Inferior parietal cortex (tissue), 1 donor: ENCODE measurements around the gene CABLES2.

ENCODE experiments used
- DNase-seq: peaks from one replicate; pipeline ENCODE4 v3.0.0-alpha.2; 2016; ENCODE audit errors: extremely low spot score

The CABLES2 gene, protein sequence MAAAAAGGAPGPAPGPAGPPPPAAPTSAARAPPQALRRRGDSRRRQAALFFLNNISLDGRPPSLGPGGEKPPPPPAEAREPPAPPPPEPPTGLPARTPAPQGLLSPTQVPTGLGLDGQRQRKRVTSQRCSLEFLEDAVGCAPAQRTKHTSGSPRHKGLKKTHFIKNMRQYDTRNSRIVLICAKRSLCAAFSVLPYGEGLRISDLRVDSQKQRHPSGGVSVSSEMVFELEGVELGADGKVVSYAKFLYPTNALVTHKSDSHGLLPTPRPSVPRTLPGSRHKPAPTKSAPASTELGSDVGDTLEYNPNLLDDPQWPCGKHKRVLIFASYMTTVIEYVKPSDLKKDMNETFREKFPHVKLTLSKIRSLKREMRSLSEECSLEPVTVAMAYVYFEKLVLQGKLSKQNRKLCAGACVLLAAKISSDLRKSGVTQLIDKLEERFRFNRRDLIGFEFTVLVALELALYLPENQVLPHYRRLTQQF

DNA sequence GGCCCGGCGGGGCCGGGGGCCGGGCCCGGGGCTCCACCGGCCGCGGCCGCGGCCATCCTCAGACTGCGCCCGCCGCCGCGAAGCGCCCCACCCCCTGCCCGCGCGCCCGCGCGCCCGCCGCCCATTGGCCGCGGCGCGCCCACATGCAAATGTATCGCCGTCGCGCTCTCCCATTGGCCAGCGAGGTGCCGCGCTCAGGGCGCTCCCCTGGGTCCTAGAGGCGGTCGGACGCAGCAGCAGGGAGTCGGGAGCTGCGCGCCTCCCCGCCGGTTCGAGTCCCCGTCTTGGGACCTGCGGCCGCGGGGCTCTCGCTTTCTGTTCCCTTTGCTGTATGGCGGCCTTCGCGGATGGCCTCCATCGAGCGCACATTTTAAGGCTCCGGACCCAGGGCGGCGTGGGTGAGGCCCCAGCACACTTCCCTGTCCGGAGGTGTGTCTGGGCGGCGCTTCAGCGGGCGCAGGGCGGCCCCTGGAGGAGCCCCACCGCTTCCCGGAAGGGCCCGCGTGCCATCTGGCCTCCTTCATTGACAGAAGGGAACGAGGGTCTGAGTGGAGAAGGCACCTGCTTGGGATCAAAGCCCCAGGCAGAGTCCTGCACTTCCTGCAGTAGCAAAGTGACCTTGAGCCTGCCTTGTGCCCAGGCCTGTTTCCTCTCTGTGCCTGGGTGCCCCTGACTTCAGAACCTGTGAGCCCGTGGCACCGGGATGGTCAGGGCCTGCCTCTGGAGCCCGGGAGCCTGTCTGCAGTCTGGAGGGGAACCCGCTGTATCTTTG, at the start of gene CABLES2:
Gene CABLES2, minus strand, starts transcription at position 65 of the 772 bp plus-strand sequence. Its CDS starts 9 bp downstream, at position 56.
- peak; percentile 91 for DNase-seq

DNA sequence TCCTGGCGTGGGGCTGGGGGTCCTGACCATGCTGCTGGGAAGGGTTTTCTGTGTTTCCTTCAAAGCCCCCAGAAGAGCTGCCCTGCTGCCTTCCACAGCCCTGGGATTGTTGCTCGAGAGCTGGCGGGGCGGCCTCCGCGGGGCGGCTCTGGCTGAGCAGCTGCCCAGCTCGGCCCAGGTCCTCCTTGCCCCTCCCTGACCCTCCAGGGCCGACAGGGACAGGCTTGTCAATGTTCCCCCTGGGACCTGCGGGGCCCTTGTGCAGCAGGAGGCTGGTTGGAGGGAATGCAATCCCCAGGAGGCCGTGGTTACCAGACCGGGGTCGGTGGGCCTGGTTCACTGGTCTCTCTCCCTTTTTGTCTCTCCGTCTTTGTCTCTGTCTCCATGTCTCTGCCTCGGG, 48.8 kb upstream of the CABLES2 start:
- DNase-seq: no peak

DNA sequence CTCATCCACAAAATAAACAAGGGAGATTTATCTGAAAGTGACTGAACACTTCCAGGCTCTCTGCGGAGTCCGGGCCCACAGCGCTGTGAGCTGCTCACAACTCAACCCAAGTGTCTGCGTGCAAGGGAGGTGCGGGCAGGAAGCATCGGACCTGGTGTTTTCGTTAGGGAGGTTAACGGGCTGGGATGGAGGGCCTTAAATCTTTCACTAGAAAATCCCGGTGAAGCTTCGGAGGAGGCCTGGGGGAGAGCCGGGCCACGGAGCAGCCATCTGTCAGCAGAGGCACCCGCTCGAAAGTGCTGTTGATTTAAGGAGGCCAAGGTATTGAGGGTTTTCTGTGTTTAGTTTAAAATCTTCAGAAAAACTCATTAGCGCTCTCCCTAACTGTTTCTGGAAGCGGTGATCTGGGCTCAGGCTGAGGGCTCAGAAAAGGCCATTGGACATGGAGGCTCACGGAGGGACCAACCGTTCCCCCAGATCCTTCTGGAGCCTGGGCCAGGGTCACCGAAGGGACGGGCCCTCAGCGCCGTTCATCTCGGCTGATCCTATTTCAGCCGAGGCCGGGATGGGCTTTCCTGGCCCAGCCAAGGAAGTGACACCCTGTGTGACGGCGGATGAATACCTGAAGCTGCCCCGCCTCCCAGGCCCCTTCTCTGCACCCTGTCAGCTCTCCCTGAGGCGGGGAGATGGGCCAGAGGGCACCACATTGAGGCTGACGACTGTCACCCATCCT, 48.0 kb upstream of the CABLES2 start:
- no peak for DNase-seq

GRCh38 chr20:62453186-62453808, 46.2 kb upstream of the CABLES2 start:
- no peak for DNase-seq

- no peak for DNase-seq
These were observed 45.5 kb upstream of the CABLES2 start for GRCh38 chr20:62452475-62453095.

DNA sequence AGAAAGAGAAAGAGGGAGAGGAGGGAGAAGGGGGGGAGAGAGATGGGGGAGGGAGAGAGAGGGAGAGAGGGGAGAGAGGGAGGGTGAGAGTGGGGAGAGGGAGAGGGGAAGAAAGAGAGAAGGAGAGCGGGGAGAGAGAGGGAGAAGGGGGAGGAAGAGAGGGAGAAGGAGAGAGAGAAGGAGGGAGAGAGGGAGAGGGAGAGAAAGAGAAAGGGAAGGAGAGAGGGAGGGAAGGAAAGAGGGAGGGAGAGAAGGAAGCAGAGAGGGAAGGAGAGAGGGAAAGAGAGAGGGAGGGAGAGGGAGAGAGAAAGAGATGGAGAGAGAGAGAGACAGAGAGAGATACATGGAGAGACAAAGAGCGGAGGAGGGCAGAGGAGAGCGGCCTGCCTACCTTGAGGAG, 44.9 kb upstream of the CABLES2 start:
- DNase-seq: no peak

- DNase-seq: no peak
These were observed 44.2 kb upstream of the CABLES2 start for GRCh38 chr20:62451156-62451767.

DNA sequence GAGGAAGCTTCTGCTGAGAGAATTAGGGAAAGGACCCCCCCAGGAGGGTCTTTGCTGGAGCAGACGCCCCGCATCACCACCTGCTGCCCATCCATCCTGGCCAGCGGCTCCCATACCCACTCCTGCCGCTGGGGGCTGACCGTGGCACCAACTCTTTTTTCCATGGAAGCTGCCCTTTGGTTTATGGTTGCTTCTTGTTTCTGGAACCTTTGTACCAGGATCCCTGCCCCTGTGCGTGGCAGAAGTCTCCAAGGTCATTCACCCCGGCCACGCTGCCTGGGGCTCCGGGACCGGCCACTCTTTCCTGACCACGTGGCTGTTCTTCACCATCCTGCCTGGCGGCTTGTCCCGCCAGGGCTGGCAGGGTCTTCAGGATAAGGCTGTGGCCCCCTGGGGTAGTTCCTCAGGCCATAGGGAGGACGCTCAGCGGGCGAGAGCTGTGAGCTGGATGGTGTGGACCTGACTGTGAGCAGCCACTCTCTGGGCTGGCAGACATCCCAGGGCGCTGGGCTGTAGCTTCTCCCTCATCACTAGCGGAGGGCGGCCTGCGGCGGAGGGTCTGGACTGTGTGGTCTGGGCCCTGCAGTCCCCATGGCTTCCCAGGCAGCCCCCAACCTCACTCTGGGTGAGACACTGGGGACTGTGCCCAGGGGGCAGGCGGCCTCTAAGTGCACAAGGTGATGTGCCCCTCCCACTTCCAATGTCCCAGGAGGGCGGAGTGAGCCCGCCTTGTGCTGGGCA, 43.0 kb upstream of the CABLES2 start:
- DNase-seq: no peak

- no peak for DNase-seq
These were observed 41.7 kb upstream of the CABLES2 start for GRCh38 chr20:62448788-62449187.

- DNase-seq: no peak
These were observed 41.0 kb upstream of the CABLES2 start for GRCh38 chr20:62448038-62448437.

DNA sequence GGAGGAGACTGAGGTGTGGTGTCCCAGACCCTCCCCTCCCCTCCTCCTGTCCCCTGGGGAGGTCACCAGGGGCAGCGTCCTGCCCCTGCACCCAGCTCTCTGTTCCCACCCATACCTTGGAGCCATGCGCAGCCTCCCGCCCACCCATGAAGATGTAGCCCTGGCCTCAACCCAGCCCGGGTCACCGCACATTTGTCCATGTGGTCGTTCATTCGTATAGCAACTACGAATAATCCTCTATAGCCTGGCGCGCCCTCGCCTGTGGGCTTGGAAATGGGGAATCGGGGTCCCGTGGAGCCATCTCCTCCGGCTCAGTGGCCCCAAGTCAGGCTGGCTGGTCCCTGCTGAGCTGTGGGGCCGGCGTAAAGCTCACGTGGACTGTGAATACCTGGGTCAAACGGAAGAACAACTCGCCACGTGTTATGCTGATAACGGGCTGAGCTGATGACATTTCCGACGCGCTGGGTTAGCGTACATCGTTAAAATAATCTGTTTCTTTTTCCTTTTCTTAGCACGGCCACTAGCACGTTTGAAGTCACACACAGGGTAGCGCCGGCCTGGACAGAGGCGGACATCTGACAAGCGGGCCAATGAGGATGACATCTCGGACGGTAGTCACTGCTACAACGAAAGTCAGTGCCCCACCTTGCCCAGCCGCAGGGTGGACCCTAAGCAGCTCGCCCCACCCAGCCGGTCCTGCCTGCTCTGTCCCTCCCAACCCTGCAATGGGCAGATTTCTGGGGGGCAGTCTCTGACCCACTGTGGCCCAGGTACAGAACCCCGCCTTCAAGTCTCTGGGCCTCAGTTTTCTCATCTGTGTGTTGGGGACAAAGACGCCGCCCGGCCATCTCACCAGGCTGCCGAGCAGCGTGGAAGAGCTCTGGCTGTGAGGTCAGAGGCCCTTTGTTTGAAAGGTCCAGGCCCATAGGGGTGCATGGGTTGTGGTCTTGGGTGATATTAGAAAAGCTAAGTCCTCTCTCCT, 40.1 kb upstream of the CABLES2 start:
- no peak for DNase-seq

DNA sequence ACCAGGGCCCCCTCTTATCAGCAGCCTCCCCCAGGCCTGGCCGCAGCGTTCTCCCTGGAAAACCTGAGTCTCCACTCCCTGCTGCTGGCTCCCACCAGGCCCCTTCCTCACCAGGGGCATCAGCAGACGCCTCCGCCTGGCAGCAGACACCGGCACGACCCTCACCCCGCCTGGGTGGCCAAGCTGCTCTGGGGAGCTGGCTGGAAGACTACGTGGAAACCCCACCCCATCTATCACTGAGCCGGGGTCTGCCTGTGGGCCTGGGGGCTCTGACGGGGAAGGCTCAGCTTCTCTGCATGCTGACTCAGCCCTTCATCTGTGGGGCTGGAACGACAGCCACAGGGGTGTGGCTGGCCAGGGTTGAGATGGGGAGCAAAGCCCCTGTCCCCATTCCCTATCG, 39.4 kb upstream of the CABLES2 start:
- DNase-seq: no peak

DNA sequence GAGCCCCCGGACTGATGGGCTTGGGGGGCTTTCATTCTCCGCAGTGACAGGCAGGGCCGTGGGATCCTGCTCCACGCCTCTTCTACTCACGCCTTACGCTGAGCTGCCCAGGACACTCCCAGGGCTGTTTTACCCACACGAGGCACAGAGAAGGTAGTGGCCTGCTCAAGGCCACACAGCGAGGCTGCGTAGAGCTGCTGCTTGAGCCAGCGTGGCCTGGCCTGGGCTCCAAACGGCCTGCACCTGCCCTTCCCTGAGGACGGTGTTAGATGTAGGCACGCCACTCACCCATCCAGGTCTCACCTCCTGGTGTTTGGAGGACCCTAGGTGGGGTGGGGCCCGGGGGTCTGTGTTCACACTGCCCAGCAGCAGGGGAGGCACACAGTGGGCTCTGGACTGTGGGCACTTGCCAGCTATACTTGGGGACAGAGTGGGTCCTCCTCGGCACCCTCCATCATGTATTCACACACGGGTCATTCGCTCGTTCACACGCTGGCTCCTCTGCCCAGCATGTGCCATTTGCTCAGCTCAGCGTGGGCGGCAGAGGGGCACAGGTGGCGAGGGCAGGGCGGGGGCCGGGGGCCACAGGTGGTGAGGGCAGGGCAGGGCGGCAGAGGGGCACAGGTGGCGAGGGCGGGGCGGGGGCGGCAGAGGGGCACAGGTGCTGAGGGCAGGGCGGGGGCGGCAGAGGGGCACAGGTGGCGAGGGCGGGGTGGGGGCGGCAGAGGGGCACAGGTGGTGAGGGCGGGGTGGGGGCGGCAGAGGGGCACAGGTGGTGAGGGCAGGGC, 38.7 kb upstream of the CABLES2 start:
- no peak for DNase-seq

DNA sequence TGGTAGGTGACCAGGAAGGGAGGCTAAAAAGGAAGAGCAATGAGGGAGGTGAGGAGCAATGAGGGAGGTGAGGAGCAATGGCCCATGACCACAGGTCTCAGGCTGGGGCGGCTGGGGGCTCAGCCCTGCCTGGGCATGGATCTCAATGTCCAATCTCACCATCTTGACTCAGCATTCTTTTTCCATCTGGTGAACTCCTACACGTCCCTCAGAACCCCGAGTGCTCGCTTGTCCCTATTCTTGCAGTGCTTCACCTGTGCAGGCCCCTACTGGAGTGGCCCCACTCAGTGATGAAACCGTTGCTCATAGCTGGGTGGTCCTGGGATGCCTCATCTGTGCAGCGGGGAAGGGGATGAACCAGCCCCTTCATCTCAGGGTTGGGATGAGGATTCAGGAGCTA, 37.2 kb upstream of the CABLES2 start:
- DNase-seq: no peak

GRCh38 chr20:62441987-62442539, 35.0 kb upstream of the CABLES2 start:
- no peak for DNase-seq

- DNase-seq: no peak
These were observed 32.1 kb upstream of the CABLES2 start for GRCh38 chr20:62439218-62439617.

DNA sequence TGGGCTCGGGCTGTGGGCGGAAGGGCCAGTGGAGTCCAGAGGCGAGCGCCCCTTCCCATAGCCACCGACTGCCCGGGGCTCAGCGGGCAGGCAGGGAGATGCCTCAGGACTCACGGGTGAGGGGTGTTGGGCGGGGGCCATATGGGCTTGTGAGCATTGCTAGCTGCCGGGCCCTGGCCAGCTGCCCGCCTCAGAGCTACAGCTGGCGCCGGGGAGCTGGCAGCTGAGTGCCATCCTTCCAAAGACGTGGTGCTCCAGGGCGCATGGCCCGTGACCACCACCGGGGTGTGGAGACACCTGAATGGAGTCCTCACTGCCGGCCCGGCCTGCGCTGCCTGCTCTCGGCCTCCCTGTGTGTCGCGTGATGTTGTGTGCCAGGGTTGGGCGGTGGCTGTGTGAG, 30.8 kb upstream of the CABLES2 start:
- DNase-seq: no peak

DNA sequence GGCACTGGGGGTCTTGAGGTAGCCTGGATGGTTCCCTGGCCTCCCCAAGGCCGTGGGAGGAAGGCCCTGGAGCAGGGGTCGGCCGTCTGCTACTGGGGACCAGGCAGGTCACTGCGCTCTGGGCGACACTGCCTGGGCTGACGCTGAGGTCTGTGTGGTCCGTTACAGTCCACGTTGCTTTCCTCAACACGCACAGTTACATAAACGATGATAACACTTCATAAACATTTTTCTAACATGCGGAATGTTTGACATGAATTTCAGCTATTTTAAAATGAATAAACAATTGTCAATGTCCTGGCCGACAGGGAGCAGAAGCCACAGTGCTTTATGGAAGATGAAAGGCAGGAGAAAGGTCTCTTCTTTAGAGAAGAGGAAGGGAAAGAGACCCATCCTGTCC, 30.4 kb upstream of the CABLES2 start:
- no peak for DNase-seq
